Bronchial epithelial cell (primary cell): ENCODE results near the gene RAP2A. TPM values are rescaled to one million over a fixed set of nuclear protein-coding genes. Genes with fewer than 3 reads are reported as not detected.

Experiments
- DNase-seq: peaks from one replicate; pipeline ENCODE4 v3.0.0-alpha.2; 2010; ENCODE audit warnings: low read depth
- FAIRE-seq: peaks from 2 replicates; lab custom pipeline; 2011; peaks lifted over from hg19 to GRCh38; lab: Jason Lieb, UNC
- H3K27me3 ChIP-seq: 2 replicates; pipeline ENCODE4 v1.5.1; 2011; ENCODE audit warnings: low read length; ENCODE audit not compliant: control insufficient read depth, insufficient read depth
- H3K36me3 ChIP-seq: 2 replicates; pipeline ENCODE4 v1.5.1; 2011; ENCODE audit warnings: low read length; ENCODE audit not compliant: control insufficient read depth, insufficient read depth
- H3K4me3 ChIP-seq: 2 replicates; pipeline ENCODE4 v1.5.1; 2011; ENCODE audit warnings: mild to moderate bottlenecking, low read depth, low read length, control low read depth
- CTCF ChIP-seq: IDR thresholded peaks from 2 replicates; pipeline ENCODE4 v1.5.1; 2011; ENCODE audit warnings: mild to moderate bottlenecking, moderate library complexity, low read length, control low read depth, inconsistent platforms; ENCODE audit not compliant: insufficient read depth, severe bottlenecking
- total RNA-seq: library from RNA; depleted of rRNA; stranded (reverse); fragments of >200 nt; gene quantifications from 2 replicates; pipeline ENCODE4 v1.2.1, GENCODE V29; 2014

Gene RAP2A
- total RNA-seq, 1 donor from 2014 or later = 47.7 TPM

- no peak for TF ChIP-seq CTCF
- no peak for FAIRE-seq
Observed at GRCh38 chr13:97512732-97513131, 78.8 kb downstream of the RAP2A start.

GRCh38 chr13:97515643-97516042, 81.7 kb downstream of the RAP2A start:
- no peak for DNase-seq
- H3K27me3 ChIP-seq = no peaks in the 10 kb centered on the region
- no peak overlapping the region for H3K4me3 ChIP-seq
- no peak for FAIRE-seq
- TF ChIP-seq CTCF = no peak
- no peaks in the 10 kb centered on the region for H3K36me3 ChIP-seq

More at GRCh38 chr13:97512732-97513131, 78.8 kb downstream of the RAP2A start:
- DNase-seq = no peak
- no peaks in the 10 kb centered on the region for H3K36me3 ChIP-seq
- H3K27me3 ChIP-seq = no peaks in the 10 kb centered on the region
- no peak overlapping the region for H3K4me3 ChIP-seq

GRCh38 chr13:97517967-97518366, 84.0 kb downstream of the RAP2A start:
- FAIRE-seq (no peak), DNase-seq (no peak)
- TF ChIP-seq CTCF = no peak
- Histone ChIP-seq H3K4me3 (no peak overlapping the region), H3K36me3 (no peaks in the 10 kb centered on the region), H3K27me3 (no peaks in the 10 kb centered on the region)

Other genes with a start within 250 kb of the RAP2A start
- 12.4 and 12.7 TPM in 2 replicates for gene MBNL2, start 211.8 kb upstream of the RAP2A start, total RNA-seq